ENCODE data around the gene G3BP2. TPM values are rescaled to one million over a fixed set of nuclear protein-coding genes. Genes with fewer than 3 reads are reported as not detected.

G3BP2 gene
- total RNA-seq, 4 donors from 2014 or later: 50.5 to 67.9 (median 57.2) TPM

- DNase-seq (ENCODE audit: low spot score in 2 of 2): no peak
- 67 to 86% methylated on average over 3 of the region's 3 CpGs for WGBS, 2 donors
- intact Hi-C loops (cut with DNase I; ENCODE audit: low total_unique reads): no loop called here
- no peak overlapping the region for H3K4me3 ChIP-seq (ENCODE audit: low read depth, poor library complexity, severe bottlenecking)
- TF ChIP-seq CTCF (IDR thresholded peaks at IDR 0.05) (no peak), POLR2A (IDR thresholded peaks at IDR 0.05) (no peak)
Measured at GRCh38 chr4:75686346-75686745, 13.1 kb upstream of the G3BP2 start.

GRCh38 chr4:75685546-75686189 is 12.5 kb upstream of the G3BP2 start:
- no peak overlapping the region for H3K4me3 ChIP-seq (ENCODE audit: low read depth, poor library complexity, severe bottlenecking)
- WGBS, 2 donors: 70 to 83% methylated on average over 2 of the region's 2 CpGs
- intact Hi-C loops (cut with DNase I; ENCODE audit: low total_unique reads): no loop called here
- DNase-seq (ENCODE audit: low spot score in 2 of 2): no peak
- TF ChIP-seq POLR2A (IDR thresholded peaks at IDR 0.05) (no peak), CTCF (IDR thresholded peaks at IDR 0.05) (no peak)

- 88 to 95% methylated on average over 6 of the region's 6 CpGs for WGBS, 2 donors
- intact Hi-C loops (cut with DNase I; ENCODE audit: low total_unique reads): no loop called here
- TF ChIP-seq POLR2A (IDR thresholded peaks at IDR 0.05) (no peak), CTCF (IDR thresholded peaks at IDR 0.05) (no peak)
- DNase-seq (ENCODE audit: low spot score in 2 of 2): no peak
- no peak overlapping the region for H3K4me3 ChIP-seq (ENCODE audit: low read depth, poor library complexity, severe bottlenecking)
Measured at GRCh38 chr4:75683482-75684155, 10.4 kb upstream of the G3BP2 start.

- WGBS, 2 donors: 88 to 96% methylated on average over 3 of the region's 3 CpGs
- no peak for TF ChIP-seq CTCF (IDR thresholded peaks at IDR 0.05)
- TF ChIP-seq POLR2A (IDR thresholded peaks at IDR 0.05): no peak
- DNase-seq (ENCODE audit: low spot score in 2 of 2): no peak
- H3K4me3 ChIP-seq (ENCODE audit: low read depth, poor library complexity, severe bottlenecking): no peak overlapping the region
- intact Hi-C loops (cut with DNase I; ENCODE audit: low total_unique reads): no loop called here
Measured at GRCh38 chr4:75679876-75680575, 6.8 kb upstream of the G3BP2 start.

- no peak for DNase-seq (ENCODE audit: low spot score in 2 of 2)
- H3K4me3 ChIP-seq (ENCODE audit: low read depth, poor library complexity, severe bottlenecking): no peak overlapping the region
- no peak for TF ChIP-seq CTCF (IDR thresholded peaks at IDR 0.05)
- TF ChIP-seq POLR2A (IDR thresholded peaks at IDR 0.05): no peak
- intact Hi-C loops (cut with DNase I; ENCODE audit: low total_unique reads): no loop called here
Measured at GRCh38 chr4:75678965-75679364, 5.8 kb upstream of the G3BP2 start.

All from lower leg skin (tissue), 4 donors.